CD14-positive monocyte (primary cell): ENCODE measurements around the gene CYTH1. TPM values are rescaled to one million over a fixed set of nuclear protein-coding genes. Genes with fewer than 3 reads are reported as not detected.

Experiments used
- DNase-seq, 3 donors: peaks; one replicate each; pipeline ENCODE4 v3.0.0-alpha.2; 2011 to 2022
- H2AFZ ChIP-seq: 2 replicates; pipeline ENCODE4 v1.6.0; 2012; ENCODE audit warnings: mild to moderate bottlenecking, low read depth, low read length, inconsistent platforms; ENCODE audit not compliant: insufficient read depth, poor library complexity, severe bottlenecking
- H3K27ac ChIP-seq, 2 donors: 1 replicate in 1 of 2; 2 replicates in 1 of 2; pipeline ENCODE4 v1.5.1; 2012 to 2013; ENCODE audit warnings: low read length in 2 of 2, control low read depth in 1 of 2, inconsistent platforms in 1 of 2, low read depth in 1 of 2, mild to moderate bottlenecking in 1 of 2
- H3K27me3 ChIP-seq, 2 donors: one replicate each; pipeline versions ENCODE4 v1.6.0 to v1.6.1; 2011 to 2013; ENCODE audit warnings: low read length in 2 of 2; ENCODE audit not compliant: control insufficient read depth in 2 of 2, insufficient read depth in 2 of 2
- H3K36me3 ChIP-seq, 2 donors: replicated peaks in 1 of 2; 1 replicate in 1 of 2; 2 replicates in 1 of 2; pipeline versions ENCODE4 v1.5.1 to v1.6.1; 2012 to 2013; ENCODE audit warnings: low read length in 2 of 2, control low read depth in 1 of 2, inconsistent platforms in 1 of 2, mild to moderate bottlenecking in 1 of 2; ENCODE audit not compliant: insufficient read depth in 2 of 2, control insufficient read depth in 1 of 2
- H3K4me1 ChIP-seq, 2 donors: 1 replicate in 1 of 2; 2 replicates in 1 of 2; pipeline versions ENCODE4 v1.5.1 to v1.6.1; 2012 to 2013; ENCODE audit warnings: low read length in 2 of 2, control low read depth in 1 of 2, inconsistent platforms in 1 of 2, mild to moderate bottlenecking in 1 of 2, moderate library complexity in 1 of 2; ENCODE audit not compliant: insufficient read depth in 2 of 2, control insufficient read depth in 1 of 2
- H3K4me2 ChIP-seq: replicated peaks from 2 replicates; pipeline ENCODE3; 2012; ENCODE audit warnings: low read length, moderate library complexity, mild to moderate bottlenecking; ENCODE audit not compliant: poor library complexity, severe bottlenecking; ENCODE audit errors: extremely low read depth
- H3K4me3 ChIP-seq, 3 experiments: fragments of 200-600 bp in 1 of 3; sonication (generic) in 1 of 3; replicated peaks in 1 of 3; 1 replicate in 2 of 3; 2 replicates in 1 of 3; pipeline ENCODE4 v1.5.1; 2011 to 2013; ENCODE audit warnings: low read length in 3 of 3, mild to moderate bottlenecking in 3 of 3, control low read depth in 2 of 3, low read depth in 2 of 3, inconsistent platforms in 1 of 3, moderate library complexity in 1 of 3
- H3K79me2 ChIP-seq: 2 replicates; pipeline ENCODE4 v1.6.0; 2012; ENCODE audit warnings: mild to moderate bottlenecking, control low read depth, inconsistent platforms, low read length, moderate library complexity; ENCODE audit not compliant: insufficient read depth
- H3K9ac ChIP-seq: 2 replicates; pipeline ENCODE4 v1.6.0; 2017; ENCODE audit warnings: low read length, mild to moderate bottlenecking; ENCODE audit not compliant: insufficient read depth, poor library complexity, severe bottlenecking
- H3K9me3 ChIP-seq, 2 donors: replicated peaks in 1 of 2; 1 replicate in 1 of 2; 2 replicates in 1 of 2; pipeline versions ENCODE4 v1.5.1 to v1.6.1; 2012 to 2013; ENCODE audit warnings: low read length in 2 of 2, control low read depth in 1 of 2; ENCODE audit not compliant: control insufficient read depth in 1 of 2, insufficient read depth in 1 of 2
- H4K20me1 ChIP-seq: 2 replicates; pipeline ENCODE4 v1.6.0; 2012; ENCODE audit warnings: mild to moderate bottlenecking, low read length, control low read depth, moderate library complexity; ENCODE audit not compliant: insufficient read depth
- H3K27ac Mint-ChIP-seq, 7 donors: one replicate each; pipeline ENCODE4 v1.8.0; 2020; ENCODE audit warnings: mild to moderate bottlenecking in 7 of 7, mixed read lengths in 7 of 7, moderate library complexity in 6 of 7, inconsistent platforms in 2 of 7
- H3K27me3 Mint-ChIP-seq, 3 donors: one replicate each; pipeline ENCODE4 v1.8.0; 2021 to 2022; ENCODE audit warnings: low read depth in 3 of 3, mild to moderate bottlenecking in 3 of 3, mixed read lengths in 3 of 3, moderate library complexity in 3 of 3, inconsistent platforms in 1 of 3
- H3K36me3 Mint-ChIP-seq, 2 donors: one replicate each; pipeline ENCODE4 v1.8.0; 2020; ENCODE audit warnings: mixed read lengths in 2 of 2, inconsistent platforms in 1 of 2, mild to moderate bottlenecking in 1 of 2
- H3K4me1 Mint-ChIP-seq: one replicate; pipeline ENCODE4 v1.8.0; 2020; ENCODE audit warnings: mild to moderate bottlenecking, mixed read lengths
- H3K4me3 Mint-ChIP-seq, 2 donors: one replicate each; pipeline ENCODE4 v1.8.0; 2020; ENCODE audit warnings: mild to moderate bottlenecking in 2 of 2, mixed read lengths in 2 of 2, moderate library complexity in 1 of 2
- H3K9me3 Mint-ChIP-seq, 7 donors: one replicate each; pipeline ENCODE4 v1.8.0; 2020 to 2022; ENCODE audit warnings: mixed read lengths in 7 of 7, mild to moderate bottlenecking in 6 of 7, moderate library complexity in 6 of 7, inconsistent platforms in 2 of 7
- CTCF ChIP-seq: fragments of 200-600 bp; IDR thresholded peaks from one replicate; pipeline ENCODE4 v1.8.0; 2022; ENCODE audit warnings: antibody characterized with exemption, mild to moderate bottlenecking
- WGBS: methylation state at CpG from one replicate; pipeline ENCODE4 v1.1.5; 2013; ENCODE audit warnings: missing lambda C conversion rate; ENCODE audit not compliant: insufficient coverage; 5-methylcytosine and 5-hydroxymethylcytosine counted together
- intact Hi-C, 2 donors: fragments of 100-400 bp; cut with micrococcal nuclease; formaldehyde crosslinking; loops; one replicate each; pipeline versions ENCODE4 v1.15.0 to v1.15.1; 2023
- polyA plus RNA-seq, 3 donors: library from polyadenylated mRNA; depleted of rRNA in 1 of 3; unstranded in 2 of 3; stranded (reverse) in 1 of 3; fragments of 300-500 nt in 2 of 3; fragments of >200 nt in 1 of 3; fragmentation: Illumina TruSeq in 2 of 3; gene quantifications; 1 replicate in 2 of 3; 2 replicates in 1 of 3; pipeline ENCODE4 v1.2.3, GENCODE V29; 2012 to 2021

The CYTH1 gene
- polyA plus RNA-seq, 3 donors = 68.6 to 211 (median 80.9) TPM

- Histone ChIP-seq H3K79me2 (no peaks in the 10 kb centered on the region), H3K9ac (peak overlapping the region; percentile 45), H2AFZ (peak overlapping the region; percentile 61), H3K36me3 (peaks cover 0 to 16% of the 10 kb centered on the region in 2 donors), H3K4me2 (peak overlapping the region; percentile 44), H3K9me3 (no peaks in the 10 kb centered on the region), H4K20me1 (no peaks in the 10 kb centered on the region), H3K27ac (peak overlapping the region; percentile 77 to 84), H3K4me3 (peak overlapping the region in 1 of 3 experiments; percentile 41), H3K4me1 (peaks cover 29 to 31% of the 10 kb centered on the region in 2 donors), H3K27me3 (no peaks in the 10 kb centered on the region)
- DNase-seq = peak; percentile 79 to 91 (median 87)
- peaks cover 24 to 36% of the 10 kb centered on the region in 2 donors for H3K36me3 Mint-ChIP-seq
- H3K4me1 Mint-ChIP-seq = peaks cover 27% of the 10 kb centered on the region
- no peak for TF ChIP-seq CTCF
- peak overlapping the region; percentile 52 to 74 for H3K4me3 Mint-ChIP-seq
- intact Hi-C loops = loop anchor here in 1 of 2 donors (10.0 kb wide), 1 partner anchor 71 kb away; no protein-coding TSS in a partner anchor
- H3K27me3 Mint-ChIP-seq = peaks cover 0 to 8% (median 5%) of the 10 kb centered on the region in 3 donors
- 28% methylated on average over 16 of the region's 19 CpGs for WGBS
- H3K9me3 Mint-ChIP-seq = no peaks in the 10 kb centered on the region
- H3K27ac Mint-ChIP-seq = peak overlapping the region; percentile 83 to 97 (median 91)
Observed at GRCh38 chr17:78665952-78666920, 115.8 kb downstream of the CYTH1 start.

GRCh38 chr17:78665387-78665951 lies 116.6 kb downstream of the CYTH1 start:
- H3K27ac Mint-ChIP-seq = peak overlapping the region; percentile 83 to 97 (median 91)
- peak overlapping the region; percentile 45 for H3K9ac ChIP-seq

More at GRCh38 chr17:78665387-78665951, 116.6 kb downstream of the CYTH1 start:
- Histone ChIP-seq H3K4me1 (peaks cover 29 to 31% of the 10 kb centered on the region in 2 donors), H3K9me3 (no peaks in the 10 kb centered on the region), H3K79me2 (no peaks in the 10 kb centered on the region), H3K27me3 (no peaks in the 10 kb centered on the region), H3K4me3 (peak overlapping the region in 1 of 3 experiments; percentile 41), H4K20me1 (no peaks in the 10 kb centered on the region), H3K27ac (peak overlapping the region; percentile 77 to 84), H3K4me2 (peak overlapping the region; percentile 44), H3K36me3 (peaks cover 0 to 12% of the 10 kb centered on the region in 2 donors), H2AFZ (peak overlapping the region; percentile 61)
- no peak for TF ChIP-seq CTCF
- H3K4me1 Mint-ChIP-seq = peaks cover 27% of the 10 kb centered on the region
- H3K9me3 Mint-ChIP-seq = peaks cover 0 to 2% (median 0%) of the 10 kb centered on the region in 7 donors
- H3K36me3 Mint-ChIP-seq = peaks cover 21 to 30% of the 10 kb centered on the region in 2 donors
- intact Hi-C loops = loop anchor here in 1 of 2 donors (10.0 kb wide), 1 partner anchor 71 kb away; no protein-coding TSS in a partner anchor
- H3K4me3 Mint-ChIP-seq = peak overlapping the region; percentile 52 to 74
- DNase-seq = peak in 1 of 3 donors; percentile 7
- H3K27me3 Mint-ChIP-seq = peaks cover 0 to 10% (median 8%) of the 10 kb centered on the region in 3 donors
- 8% methylated on average over 4 of the region's 15 CpGs for WGBS
